MM.1S (cell line): ENCODE data around the gene IQGAP2.

Source experiments
- DNase-seq: peaks from one replicate; pipeline ENCODE4 v3.0.0-alpha.2; 2015
- H2AFZ ChIP-seq: fragments of 300-600 bp; sonication (generic); 2 replicates; pipeline ENCODE4 v1.6.0; 2016; ENCODE audit warnings: antibody characterized with exemption, low read length
- H3F3A ChIP-seq: fragments of 300-600 bp; sonication (generic); 2 replicates; pipeline ENCODE4 v1.6.1; 2016; ENCODE audit warnings: mild to moderate bottlenecking, antibody characterized with exemption, low read length, moderate library complexity, mixed read lengths; ENCODE audit not compliant: insufficient read depth
- H3K27ac ChIP-seq: fragments of 300-600 bp; sonication (generic); 2 replicates; pipeline ENCODE4 v1.5.1; 2016; ENCODE audit warnings: mild to moderate bottlenecking, low read length
- H3K27me3 ChIP-seq: fragments of 300-600 bp; sonication (generic); replicated peaks from 2 replicates; pipeline ENCODE4 v1.6.0; 2016; ENCODE audit warnings: low read length; ENCODE audit not compliant: insufficient read depth
- H3K36me3 ChIP-seq: fragments of 300-600 bp; sonication (generic); replicated peaks from 2 replicates; pipeline ENCODE4 v1.6.1; 2016; ENCODE audit warnings: mild to moderate bottlenecking, low read length, mixed read lengths; ENCODE audit not compliant: insufficient read depth
- H3K4me1 ChIP-seq: fragments of 300-600 bp; sonication (generic); 2 replicates; pipeline ENCODE4 v1.6.1; 2016; ENCODE audit warnings: low read length, mixed read lengths
- H3K4me2 ChIP-seq: fragments of 300-600 bp; sonication (generic); 2 replicates; pipeline ENCODE4 v1.6.0; 2016; ENCODE audit warnings: low read depth, low read length
- H3K4me3 ChIP-seq: fragments of 300-600 bp; sonication (generic); 2 replicates; pipeline ENCODE4 v1.5.1; 2016; ENCODE audit warnings: low read length, mixed read lengths
- H3K79me2 ChIP-seq: fragments of 300-600 bp; sonication (generic); 2 replicates; pipeline ENCODE4 v1.6.1; 2016; ENCODE audit warnings: mixed run types, low read length, mixed read lengths
- H3K9ac ChIP-seq: fragments of 300-600 bp; sonication (generic); 2 replicates; pipeline ENCODE4 v1.6.1; 2016; ENCODE audit warnings: low read length, mixed read lengths
- H3K9me2 ChIP-seq: fragments of 300-600 bp; sonication (generic); replicated peaks from 2 replicates; pipeline ENCODE4 v1.6.1; 2016; ENCODE audit warnings: mild to moderate bottlenecking, low read length, mixed read lengths; ENCODE audit not compliant: insufficient read depth
- H3K9me3 ChIP-seq: fragments of 300-600 bp; sonication (generic); replicated peaks from 2 replicates; pipeline ENCODE4 v1.6.1; 2016; ENCODE audit warnings: mild to moderate bottlenecking, low read length, mixed read lengths; ENCODE audit not compliant: insufficient read depth
- H4K20me1 ChIP-seq: fragments of 300-600 bp; sonication (generic); 2 replicates; pipeline ENCODE4 v1.6.1; 2016; ENCODE audit warnings: mild to moderate bottlenecking, low read length, moderate library complexity, mixed read lengths; ENCODE audit not compliant: insufficient read depth
- CTCF ChIP-seq: fragments of 300-600 bp; sonication (generic); IDR thresholded peaks from 2 replicates; pipeline ENCODE4 v1.5.1; 2016; ENCODE audit warnings: antibody characterized with exemption, low read length, mixed read lengths
- EZH2 ChIP-seq: fragments of 300-600 bp; sonication (generic); optimal IDR thresholded peaks from 2 replicates; pipeline ENCODE3; 2017; ENCODE audit warnings: low read depth, mild to moderate bottlenecking, antibody characterized with exemption, low read length, mixed read lengths
- EZH2phosphoT487 ChIP-seq: fragments of 300-600 bp; sonication (generic); IDR thresholded peaks from 2 replicates; pipeline ENCODE4 v1.6.1; 2018; ENCODE audit warnings: antibody characterized with exemption, low read length

IQGAP2 gene

GRCh38 chr5:76669245-76669644 is 266.2 kb downstream of the IQGAP2 start:
- no peak overlapping the region for H3K4me2 ChIP-seq
- H4K20me1 ChIP-seq, result no peaks in the 10 kb centered on the region
- H3K79me2 ChIP-seq, result no peaks in the 10 kb centered on the region
- H3K36me3 ChIP-seq, result no peaks in the 10 kb centered on the region
- no peak overlapping the region for H3K9ac ChIP-seq
- H3K4me3 ChIP-seq, result no peak overlapping the region
- H3K27ac ChIP-seq, result no peak overlapping the region
- TF ChIP-seq EZH2 (no peak), EZH2phosphoT487 (no peak), CTCF (no peak)
- no peaks in the 10 kb centered on the region for H3K9me2 ChIP-seq
- H3K4me1 ChIP-seq, result no peaks in the 10 kb centered on the region
- H3F3A ChIP-seq, result no peaks in the 10 kb centered on the region
- no peak overlapping the region for H2AFZ ChIP-seq
- no peaks in the 10 kb centered on the region for H3K9me3 ChIP-seq
- DNase-seq, result no peak
- H3K27me3 ChIP-seq, result no peaks in the 10 kb centered on the region

- no peak for DNase-seq
Observed at GRCh38 chr5:76670508-76670907, 267.4 kb downstream of the IQGAP2 start.

GRCh38 chr5:76672242-76672641 is 269.2 kb downstream of the IQGAP2 start:
- Histone ChIP-seq H3K36me3 (no peaks in the 10 kb centered on the region), H3K4me1 (no peaks in the 10 kb centered on the region), H3K4me3 (no peak overlapping the region), H3K27ac (no peak overlapping the region), H3K9me3 (no peaks in the 10 kb centered on the region), H3F3A (no peaks in the 10 kb centered on the region), H3K27me3 (no peaks in the 10 kb centered on the region), H3K9ac (no peak overlapping the region), H3K79me2 (no peaks in the 10 kb centered on the region), H3K4me2 (no peak overlapping the region), H3K9me2 (no peaks in the 10 kb centered on the region), H4K20me1 (no peaks in the 10 kb centered on the region), H2AFZ (no peak overlapping the region)
- no peak for DNase-seq
- TF ChIP-seq CTCF (no peak), EZH2 (no peak), EZH2phosphoT487 (no peak)

More at GRCh38 chr5:76670508-76670907, 267.4 kb downstream of the IQGAP2 start:
- Histone ChIP-seq H3K27me3 (no peaks in the 10 kb centered on the region), H3K36me3 (no peaks in the 10 kb centered on the region), H3K27ac (no peak overlapping the region), H2AFZ (no peak overlapping the region), H3K9me2 (no peaks in the 10 kb centered on the region), H3K9me3 (no peaks in the 10 kb centered on the region), H3K79me2 (no peaks in the 10 kb centered on the region), H4K20me1 (no peaks in the 10 kb centered on the region), H3K4me2 (no peak overlapping the region), H3K9ac (no peak overlapping the region), H3F3A (no peaks in the 10 kb centered on the region), H3K4me1 (no peaks in the 10 kb centered on the region), H3K4me3 (no peak overlapping the region)
- TF ChIP-seq EZH2 (no peak), EZH2phosphoT487 (no peak), CTCF (no peak)

GRCh38 chr5:76673125-76673524 is 270.0 kb downstream of the IQGAP2 start:
- H3K4me2 ChIP-seq, result no peak overlapping the region
- no peaks in the 10 kb centered on the region for H3K36me3 ChIP-seq
- DNase-seq, result no peak
- TF ChIP-seq EZH2 (no peak), CTCF (no peak), EZH2phosphoT487 (no peak)
- H3K9me3 ChIP-seq, result no peaks in the 10 kb centered on the region
- H3K4me1 ChIP-seq, result no peaks in the 10 kb centered on the region
- no peaks in the 10 kb centered on the region for H4K20me1 ChIP-seq
- H3K4me3 ChIP-seq, result no peak overlapping the region
- no peaks in the 10 kb centered on the region for H3K27me3 ChIP-seq
- no peak overlapping the region for H3K9ac ChIP-seq
- H3K27ac ChIP-seq, result no peak overlapping the region
- H2AFZ ChIP-seq, result no peak overlapping the region
- H3F3A ChIP-seq, result no peaks in the 10 kb centered on the region
- no peaks in the 10 kb centered on the region for H3K9me2 ChIP-seq
- no peaks in the 10 kb centered on the region for H3K79me2 ChIP-seq
